HG02571 (cell line): Measurements from ENCODE around the gene ATP1A4.
A peak's percentile ranks its signal among the peaks of the same experiment; 100 is the strongest.

Experiments
- ATAC-seq: cut with Tn5 transposase; IDR thresholded peaks from one replicate; pipeline ENCODE4 v1.9.1; 2021; ENCODE audit warnings: mild to moderate bottlenecking, moderate library complexity; ENCODE audit not compliant: unreplicated experiment

ATP1A4 gene

DNA sequence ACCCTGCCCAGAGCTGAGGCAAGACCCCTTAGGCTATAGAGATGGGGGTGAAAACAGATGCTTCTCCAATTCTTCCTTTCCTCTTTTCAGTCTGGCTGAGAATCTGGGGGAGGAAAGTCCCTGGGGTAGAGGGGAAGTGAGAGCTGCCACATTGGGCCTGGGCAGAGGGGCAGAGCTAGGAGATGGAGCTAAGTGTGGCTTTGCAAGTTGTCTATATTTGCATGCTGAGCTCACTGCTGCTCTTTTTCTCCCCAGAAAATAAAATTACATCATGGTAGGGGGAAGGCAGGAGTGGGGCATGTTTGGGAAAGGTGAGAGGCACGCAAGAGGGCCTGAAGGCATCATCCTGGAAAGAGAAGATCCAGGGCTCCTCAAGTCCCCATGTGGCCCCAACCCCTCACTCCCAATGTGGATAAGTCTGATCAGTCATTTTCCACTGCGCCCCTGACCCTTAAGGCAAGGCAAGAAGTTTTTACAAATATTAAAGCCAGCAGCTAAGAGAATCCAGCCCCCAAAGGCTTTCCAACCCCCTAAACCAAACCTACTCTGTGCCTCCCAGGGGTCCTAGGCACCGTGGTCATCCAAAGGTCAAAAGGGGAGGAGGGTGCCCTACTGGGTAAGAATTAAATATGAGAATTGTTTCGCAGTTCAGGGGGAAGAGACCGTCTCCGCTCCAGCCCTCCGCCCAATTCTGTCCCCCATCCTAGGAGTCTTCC lies 53.3 kb downstream of the ATP1A4 start:
- peak; percentile 71 for ATAC-seq

DNA sequence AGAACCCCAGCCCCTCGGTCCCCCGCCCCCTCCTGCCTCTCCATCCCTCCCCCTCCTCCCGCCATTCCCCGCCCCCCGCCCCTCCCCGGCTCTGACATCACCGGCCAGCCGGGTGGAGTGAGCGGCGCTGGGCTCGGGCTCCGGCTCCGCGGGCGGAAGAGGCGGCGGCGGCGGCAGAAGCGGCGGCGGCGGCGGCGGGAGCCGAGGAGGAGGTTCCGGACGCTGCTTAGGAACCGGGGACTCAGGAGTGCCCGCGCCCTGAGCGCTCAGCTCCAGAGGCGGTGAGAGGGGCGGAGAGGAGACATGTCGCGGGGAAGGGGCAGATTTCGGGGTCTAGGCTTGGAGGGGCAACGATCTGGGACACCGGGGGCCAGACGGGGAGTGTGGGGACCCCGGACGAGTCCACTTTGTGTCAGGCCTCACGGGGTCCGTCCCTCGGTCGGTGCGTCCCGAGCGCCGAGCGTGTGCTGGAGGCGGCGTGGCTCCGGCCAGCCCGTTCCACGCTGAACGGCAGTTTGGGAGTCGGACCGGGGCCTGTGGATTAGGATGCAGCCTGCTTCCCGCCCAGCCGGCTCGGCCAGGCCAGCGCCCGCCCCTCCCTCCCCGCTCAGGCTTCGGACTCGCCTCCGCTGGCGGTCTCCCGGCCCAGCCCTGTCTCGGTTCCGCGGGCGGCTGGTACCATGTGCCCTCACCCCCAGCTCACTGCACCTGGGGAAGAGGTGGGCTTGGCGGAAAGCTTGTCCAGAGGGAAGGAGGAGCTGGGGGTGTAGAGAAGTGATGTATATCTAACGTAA lies 54.0 kb downstream of the ATP1A4 start, which contains the start of gene PEA15:
Gene PEA15 (plus strand): TSS at position 143 of the 794 bp plus-strand sequence. CDS start 6,161 bp downstream, outside the sequence.
- ATAC-seq: peak; percentile 41

DNA sequence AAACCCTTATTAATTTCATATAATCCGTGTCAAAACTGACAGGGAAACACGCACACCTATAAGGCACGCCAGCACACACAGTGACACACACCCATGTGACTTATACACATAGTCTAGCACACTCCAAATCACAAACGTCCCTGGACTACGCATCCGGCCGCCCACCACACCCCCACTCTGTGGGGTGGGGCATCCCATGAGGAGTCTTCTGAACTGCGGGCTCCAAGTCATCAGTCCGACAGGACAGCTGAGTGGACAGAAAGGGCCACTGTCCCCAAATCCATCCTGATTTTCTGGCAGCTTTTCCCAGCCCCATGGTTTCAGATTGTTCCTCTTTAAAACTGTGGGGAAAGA lies 54.6 kb downstream of the ATP1A4 start:
- ATAC-seq: no peak

DNA sequence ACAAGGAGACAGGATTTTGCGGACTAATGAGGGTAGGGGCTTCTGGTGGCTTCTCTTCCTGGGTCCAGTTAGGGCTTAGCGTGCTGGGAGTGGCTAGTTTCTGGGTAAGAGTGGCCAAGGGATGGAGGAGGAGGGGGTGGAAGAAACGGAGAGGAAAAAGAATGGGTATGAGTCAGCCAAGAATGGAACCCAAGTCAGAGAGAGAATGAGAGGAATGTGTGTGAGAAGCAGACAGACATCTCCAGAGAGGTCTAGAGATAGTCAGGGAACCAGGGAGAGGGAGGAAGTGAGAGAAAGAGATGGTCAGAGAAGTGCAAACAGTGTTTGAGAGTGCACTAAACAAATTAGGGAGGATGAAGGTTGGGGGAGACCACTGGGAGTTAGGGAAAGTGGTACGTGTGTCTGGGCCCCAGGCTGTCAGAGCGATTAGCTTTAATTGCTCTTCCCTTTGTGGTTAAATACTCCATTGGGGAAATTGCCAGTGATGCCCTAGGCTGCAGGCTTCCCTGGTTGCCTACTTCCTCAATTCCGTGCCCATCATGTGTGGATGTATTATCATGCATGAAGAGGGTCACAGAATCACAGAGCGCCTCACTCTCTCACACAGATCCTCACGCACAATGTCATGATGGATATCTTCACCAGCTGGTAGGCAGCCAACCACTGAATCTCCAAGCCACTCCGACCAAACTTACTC lies 55.2 kb downstream of the ATP1A4 start:
- no peak for ATAC-seq

DNA sequence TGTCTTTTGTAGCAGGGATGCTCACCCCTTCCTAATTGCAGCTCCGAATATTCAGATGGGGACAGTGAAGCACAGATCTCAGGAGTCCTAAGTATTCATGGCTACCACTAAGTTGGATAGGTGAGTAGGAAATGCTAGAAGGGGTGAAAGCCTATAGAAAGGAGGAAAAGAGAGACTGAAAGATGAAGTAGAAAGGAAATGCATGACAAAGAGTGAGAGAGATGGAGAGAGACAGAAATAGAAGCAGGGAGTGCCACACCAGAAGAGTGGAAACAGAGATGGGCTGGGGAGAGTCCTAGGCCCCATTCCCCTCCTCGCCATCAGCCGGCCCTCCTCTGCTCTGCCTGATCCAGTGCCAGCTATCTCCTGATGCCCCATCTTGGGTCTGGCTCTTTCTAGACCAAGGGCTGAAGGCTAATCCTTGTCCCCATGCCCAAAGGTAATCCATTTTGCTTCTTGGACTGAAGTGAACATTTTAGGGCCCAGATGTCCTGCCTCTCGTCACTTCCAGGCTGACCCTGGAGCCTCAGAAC lies 55.8 kb downstream of the ATP1A4 start:
- ATAC-seq: no peak

DNA sequence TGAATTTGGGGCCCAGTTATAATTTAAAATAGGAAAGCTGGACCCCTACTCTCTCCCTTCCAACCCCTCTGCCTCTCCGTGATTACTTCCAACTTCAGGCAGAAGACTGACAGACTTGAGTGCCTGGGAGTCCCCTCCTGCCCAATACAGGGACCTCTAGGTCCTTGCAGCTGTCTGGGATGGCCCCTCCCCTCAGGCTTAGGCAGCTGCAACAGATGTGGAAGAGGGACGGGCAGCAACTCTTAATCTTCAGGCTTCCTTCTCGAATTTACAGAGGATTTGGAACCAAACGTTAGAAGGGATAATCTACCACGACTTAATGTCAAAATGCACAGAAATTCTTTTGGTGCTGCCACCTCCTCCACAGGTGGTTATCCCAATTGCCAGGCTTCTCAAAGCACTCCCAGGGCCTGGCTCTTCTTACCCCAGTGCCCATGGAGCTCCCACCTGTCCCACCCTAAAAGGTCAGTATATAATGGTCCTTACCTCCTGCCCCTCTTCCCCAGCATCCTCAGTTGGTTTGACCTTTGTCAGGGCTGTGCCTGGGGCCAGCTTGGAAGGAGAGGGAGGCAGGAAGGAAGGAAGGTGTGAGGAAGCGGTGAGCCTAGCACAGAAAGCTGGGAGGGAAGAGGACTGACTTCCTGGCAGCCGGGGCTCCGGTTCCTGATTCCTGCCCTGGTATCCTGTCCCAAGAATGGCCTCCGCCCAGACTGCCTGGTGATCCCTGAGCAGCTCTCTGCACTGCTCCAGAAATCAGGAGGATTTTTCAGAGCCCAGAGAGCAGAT lies 56.6 kb downstream of the ATP1A4 start:
- no peak for ATAC-seq

DNA sequence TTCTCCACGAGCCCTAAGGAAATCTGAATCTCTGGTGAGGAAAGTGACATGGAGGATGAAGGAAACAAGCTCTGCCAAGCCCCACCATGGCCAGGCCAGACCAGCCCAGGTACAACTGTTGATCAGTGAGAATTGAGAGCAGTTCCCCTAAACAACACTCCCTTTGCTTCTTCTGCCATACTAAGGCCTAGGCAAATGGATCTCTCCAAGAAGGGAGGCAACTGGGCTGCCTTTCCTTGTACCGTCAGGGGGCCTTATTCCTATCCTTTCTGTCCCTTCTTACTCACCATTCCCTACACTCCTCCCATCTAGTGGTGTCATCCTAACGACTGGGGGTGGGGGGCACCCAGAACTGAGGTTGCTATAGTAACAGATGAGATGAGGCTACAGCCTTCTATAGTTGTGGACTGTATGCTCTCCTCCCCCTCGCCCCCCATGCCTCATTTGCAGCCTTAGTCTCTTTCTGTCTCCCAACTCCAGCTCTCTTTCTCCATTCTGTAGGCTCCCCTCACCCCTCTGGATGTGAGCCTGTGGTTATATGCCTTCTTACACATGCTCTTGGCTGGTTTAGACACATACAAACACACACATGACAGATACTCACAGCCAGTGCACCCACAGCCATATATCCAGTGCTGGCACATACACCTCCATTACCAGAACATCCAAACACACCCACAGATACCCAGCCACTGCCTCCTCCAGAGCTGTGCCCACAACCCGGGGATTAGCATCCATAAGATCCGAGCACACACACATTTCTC lies 57.3 kb downstream of the ATP1A4 start:
- ATAC-seq: no peak

DNA sequence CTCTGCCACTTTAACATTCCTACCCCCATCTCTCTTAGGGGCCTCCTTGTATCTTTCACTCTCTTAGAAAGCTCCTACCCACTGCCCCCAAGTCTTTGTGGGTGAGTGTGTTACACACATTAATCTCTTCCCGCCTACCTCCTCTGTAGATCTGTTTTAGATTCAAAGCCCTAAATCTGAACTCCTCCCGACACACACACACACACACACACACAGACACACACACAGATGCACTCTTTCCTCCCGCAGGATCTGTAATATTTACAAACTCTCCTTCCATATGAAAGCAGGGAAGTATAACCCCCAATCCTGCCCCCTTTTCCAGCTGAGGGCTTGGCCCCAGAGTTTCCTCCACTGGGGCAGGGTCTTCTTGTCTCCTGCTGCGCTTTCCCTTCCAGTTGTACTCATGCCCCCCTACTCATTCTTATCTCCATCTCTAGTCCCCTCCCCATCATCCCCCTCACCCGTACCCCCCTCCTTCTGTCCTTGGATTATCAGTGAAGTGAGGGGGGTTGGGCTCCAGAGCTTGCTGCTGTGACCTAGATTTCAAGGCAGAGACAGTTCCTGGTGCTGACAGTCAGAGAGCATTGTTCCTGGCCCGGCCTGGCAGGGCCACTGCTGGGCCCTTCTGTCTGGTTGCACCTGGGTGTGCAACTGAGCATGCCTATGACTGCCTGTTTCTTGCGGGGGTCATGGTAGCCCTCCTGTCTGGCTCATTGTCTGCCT lies 58.1 kb downstream of the ATP1A4 start:
- no peak for ATAC-seq

DNA sequence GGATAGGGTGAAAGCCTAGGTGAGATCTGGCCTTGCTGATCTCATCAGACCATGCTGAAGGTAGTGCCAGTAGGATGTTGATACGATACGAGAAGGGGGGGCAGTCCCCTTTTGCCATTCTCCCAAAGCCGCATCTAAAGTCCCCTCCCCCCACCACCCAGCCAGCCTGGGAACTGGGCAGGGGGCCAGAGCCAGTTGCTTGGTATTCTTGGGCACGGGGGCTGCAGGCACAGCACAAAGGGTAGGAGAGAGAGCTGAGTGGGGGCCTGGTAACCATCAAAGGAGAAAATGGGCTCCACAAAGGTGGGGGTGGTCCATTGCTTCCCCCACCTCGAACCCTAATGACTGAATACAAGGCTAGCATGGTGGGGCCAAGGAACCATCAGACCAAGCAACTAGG lies 59.2 kb downstream of the ATP1A4 start:
- ATAC-seq: no peak

DNA sequence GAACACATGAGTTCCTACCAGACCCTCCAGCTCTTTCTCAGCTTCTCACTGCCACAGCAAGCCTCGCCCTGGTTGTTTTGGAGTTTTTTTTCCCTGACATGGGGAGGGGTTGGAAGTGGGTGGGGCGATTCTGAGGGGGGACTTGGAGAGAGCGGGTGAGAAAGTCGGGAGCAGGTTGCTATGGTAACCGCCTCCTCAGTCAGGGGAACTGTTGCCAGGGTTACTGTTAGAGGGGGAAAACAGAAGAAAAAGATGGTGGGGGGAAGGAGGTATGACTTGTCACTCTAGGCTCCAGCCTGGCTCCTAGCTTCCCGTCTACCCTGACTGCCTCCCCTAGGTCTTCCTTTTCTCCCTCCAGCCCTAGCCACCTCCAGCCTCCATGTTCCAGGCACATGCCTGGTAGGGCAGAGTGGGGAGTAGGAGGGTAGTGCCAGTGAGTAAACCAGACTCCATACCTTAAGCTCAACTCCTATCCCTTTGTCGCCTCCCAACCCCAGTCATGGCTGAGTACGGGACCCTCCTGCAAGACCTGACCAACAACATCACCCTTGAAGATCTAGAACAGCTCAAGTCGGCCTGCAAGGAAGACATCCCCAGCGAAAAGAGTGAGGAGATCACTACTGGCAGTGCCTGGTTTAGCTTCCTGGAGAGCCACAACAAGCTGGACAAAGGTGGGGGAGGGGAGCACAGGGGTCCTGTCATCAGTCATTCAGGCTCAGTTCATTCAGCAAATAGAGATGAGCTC lies 59.8 kb downstream of the ATP1A4 start:
- no peak for ATAC-seq

DNA sequence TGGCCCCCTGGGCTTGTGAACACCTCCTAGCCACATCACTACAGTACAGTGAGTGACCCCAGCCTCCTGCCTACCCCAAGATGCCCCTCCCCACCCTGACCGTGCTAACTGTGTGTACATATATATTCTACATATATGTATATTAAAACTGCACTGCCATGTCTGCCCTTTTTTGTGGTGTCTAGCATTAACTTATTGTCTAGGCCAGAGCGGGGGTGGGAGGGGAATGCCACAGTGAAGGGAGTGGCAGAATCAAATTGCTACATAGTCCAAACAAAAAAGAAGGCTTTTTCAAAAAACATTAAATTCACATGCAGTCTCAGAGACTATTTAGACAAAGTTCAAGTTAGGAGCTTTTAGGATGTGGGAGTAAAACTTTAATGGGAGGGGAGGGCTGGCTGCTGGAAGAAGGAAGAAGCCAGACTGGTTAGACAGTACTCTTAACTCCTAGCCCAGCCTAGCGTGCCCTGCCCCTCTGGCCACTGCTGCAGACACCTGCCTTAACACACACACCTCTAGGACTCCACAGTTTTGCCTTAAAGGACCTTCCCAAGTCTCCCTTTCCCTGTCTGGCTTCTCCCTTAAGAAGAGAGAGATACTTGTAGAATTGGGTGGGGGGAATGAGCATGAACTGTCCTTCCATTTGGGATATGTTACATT lies 63.2 kb downstream of the ATP1A4 start:
- ATAC-seq: no peak

DNA sequence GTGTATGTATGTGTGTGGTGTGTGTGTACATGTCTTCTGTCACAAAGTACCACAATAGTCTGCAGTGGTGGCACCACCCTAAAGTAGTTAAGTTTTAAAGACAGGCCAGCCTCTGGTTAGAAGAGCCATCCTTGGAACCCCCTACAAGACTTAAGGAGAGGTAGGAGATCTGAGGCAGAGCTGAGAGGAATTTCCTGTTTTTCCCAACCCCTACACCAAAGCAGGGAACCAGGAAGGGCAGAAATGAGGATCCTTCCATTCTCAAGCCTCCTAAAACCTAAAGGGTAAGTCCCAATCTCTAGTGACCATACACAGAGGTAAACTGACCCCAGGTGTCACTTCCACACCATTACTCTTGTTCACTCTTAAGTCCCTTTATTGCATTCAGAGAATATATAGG lies 64.9 kb downstream of the ATP1A4 start:
- ATAC-seq: no peak

DNA sequence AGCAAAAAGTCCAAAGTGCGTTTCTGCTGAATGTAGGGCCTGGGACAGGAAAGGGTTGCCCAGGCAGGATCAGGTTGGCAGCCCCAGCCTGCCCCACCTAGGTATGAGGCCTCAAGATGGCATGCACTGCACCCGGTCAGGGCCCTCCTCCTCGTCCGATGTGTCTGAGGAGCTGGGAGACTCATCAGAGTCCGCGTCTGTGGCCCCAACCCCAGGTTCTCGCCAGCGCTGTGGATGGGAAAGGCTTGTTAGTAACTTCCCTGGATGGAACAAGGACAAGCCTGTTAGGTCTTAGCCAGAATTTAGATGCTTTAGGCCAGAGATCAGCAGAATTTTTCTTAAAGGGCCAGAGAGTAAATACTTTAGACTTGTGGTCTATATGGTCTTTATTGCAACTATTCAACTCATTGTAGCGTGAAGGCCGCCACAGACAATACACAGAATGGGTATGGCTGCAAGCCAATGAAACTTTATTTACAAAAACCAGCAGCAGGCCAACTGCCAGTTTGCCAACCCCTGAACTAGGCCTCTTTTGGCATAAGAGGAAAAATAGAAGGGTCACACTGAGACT lies 66.2 kb downstream of the ATP1A4 start:
- ATAC-seq: no peak

DNA sequence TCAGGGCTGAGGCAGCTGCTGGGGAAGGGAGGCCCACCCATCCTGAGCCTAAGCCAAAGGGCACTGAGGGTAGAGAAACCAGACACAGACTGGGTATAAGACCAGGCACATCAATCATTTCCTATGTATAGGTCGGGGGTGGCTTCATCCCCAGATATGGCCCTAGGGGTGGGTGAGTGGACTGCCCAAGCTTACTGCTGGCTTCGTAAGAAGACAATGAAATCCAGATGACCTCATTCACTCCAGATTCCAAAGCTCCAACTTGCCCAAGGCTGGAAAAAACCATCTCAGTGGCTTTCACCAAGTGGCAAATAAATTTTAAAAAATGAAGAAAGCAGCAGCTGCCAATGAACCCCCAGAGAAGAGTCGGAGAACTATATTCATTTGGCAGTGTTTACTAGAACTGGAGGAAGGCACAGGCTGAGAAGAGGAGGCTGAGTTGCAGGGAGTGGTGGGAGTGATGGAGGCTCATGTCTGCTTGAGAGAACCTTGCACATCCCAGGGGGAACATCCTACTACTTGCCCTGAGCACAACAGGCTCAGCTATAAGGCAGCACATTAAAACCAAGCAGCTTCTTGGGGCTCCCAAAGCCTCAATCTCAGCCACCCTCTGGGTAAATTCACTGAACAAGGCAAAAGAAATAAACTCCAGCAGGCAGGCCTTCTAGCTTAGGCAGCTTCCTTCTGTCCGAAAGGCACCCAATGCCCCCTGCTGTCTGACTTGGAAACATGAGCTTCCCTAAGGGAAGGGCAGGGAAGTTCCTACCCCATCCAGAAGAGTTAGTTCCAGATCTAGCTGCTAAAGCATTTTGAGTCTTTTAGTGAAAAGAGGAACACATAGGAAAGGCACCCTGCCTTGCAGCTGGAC lies 67.9 kb downstream of the ATP1A4 start:
- no peak for ATAC-seq

DNA sequence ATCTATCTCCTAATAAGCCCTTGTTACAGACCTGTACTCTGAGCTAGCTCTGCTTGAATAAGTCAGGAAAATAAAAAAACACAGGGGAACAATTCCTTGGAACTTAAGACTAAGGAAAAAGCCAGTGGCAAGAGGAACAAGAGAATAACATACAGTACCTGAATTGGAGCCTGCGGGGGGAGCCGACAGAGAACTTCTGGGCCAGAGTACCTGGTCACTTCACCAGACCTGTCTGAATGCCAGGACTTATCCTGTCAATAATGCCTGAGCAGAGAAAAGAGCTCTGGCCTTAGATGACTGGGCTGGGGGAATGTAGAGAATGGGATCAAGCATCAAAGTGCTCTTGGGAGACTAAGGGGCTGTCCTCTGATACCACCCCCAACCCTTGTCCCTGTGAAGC lies 68.9 kb downstream of the ATP1A4 start:
- ATAC-seq: no peak

DNA sequence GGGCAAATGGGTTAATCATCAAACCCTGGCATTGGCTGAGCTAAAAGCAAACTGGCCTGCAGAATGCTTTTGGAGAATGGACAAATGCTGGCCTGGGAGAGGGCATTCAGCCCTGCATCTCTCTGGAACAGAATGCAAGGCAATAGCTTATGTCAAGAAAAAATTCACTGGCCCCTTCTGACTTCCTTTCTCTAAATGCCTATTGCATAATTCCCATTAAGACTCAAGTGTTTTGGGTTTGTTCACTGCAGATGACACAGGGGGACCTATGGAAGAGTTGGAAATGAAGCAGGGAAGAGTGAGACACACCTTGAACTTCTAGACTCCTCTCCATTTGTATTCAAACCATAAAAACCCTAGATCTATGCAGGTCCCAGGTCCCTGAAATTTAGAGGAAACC lies 69.7 kb downstream of the ATP1A4 start:
- ATAC-seq: no peak

DNA sequence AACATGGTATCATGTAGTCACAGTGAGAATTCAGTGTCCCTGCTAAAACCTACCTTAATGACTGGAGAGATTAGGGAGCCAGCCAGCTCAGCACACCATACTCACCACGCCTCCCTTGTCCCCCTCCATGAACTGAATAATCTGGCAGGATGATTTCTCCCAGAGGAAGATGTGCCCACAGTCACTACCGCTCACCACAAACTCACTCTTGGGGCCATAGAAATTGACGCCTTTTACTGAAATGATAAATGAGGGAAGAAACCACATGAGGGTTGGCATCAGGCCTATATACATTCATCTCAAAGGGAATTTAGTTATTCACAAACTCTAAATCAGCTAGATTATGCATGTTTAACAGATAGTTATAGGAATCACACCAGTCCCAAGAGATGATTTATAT lies 71.1 kb downstream of the ATP1A4 start:
- ATAC-seq: no peak
